GM04504 (cell line): ENCODE results near the gene SLC1A5.

Experiments
- DNase-seq: peaks from one replicate; pipeline ENCODE4 v3.0.0-alpha.2; 2012; ENCODE audit warnings: low read depth

SLC1A5 gene

GRCh38 chr19:46742926-46743480 is 45.4 kb downstream of the SLC1A5 start:
- no peak for DNase-seq

- no peak for DNase-seq
Measured at GRCh38 chr19:46741447-46741846, 46.9 kb downstream of the SLC1A5 start.

GRCh38 chr19:46739290-46739771 is 49.1 kb downstream of the SLC1A5 start:
- DNase-seq, result no peak

GRCh38 chr19:46737761-46738171 is 50.6 kb downstream of the SLC1A5 start:
- no peak for DNase-seq

GRCh38 chr19:46737298-46737654 is 51.1 kb downstream of the SLC1A5 start:
- no peak for DNase-seq

GRCh38 chr19:46736531-46737297 is 51.7 kb downstream of the SLC1A5 start:
- no peak for DNase-seq

GRCh38 chr19:46733690-46734292 is 54.6 kb downstream of the SLC1A5 start:
- DNase-seq, result no peak

GRCh38 chr19:46732966-46733689 is 55.3 kb downstream of the SLC1A5 start:
- DNase-seq, result no peak

- DNase-seq, result no peak
Measured at GRCh38 chr19:46732172-46732938, 56.0 kb downstream of the SLC1A5 start.

- no peak for DNase-seq
Measured at GRCh38 chr19:46731584-46731983, 56.8 kb downstream of the SLC1A5 start.

- DNase-seq, result peak; percentile 77
Measured at GRCh38 chr19:46731007-46731501, 57.3 kb downstream of the SLC1A5 start.

GRCh38 chr19:46730595-46730994 is 57.8 kb downstream of the SLC1A5 start:
- DNase-seq, result no peak

GRCh38 chr19:46730187-46730586 is 58.2 kb downstream of the SLC1A5 start:
- DNase-seq, result no peak

GRCh38 chr19:46729696-46730095 is 58.7 kb downstream of the SLC1A5 start:
- no peak for DNase-seq

GRCh38 chr19:46728693-46729339 is 59.6 kb downstream of the SLC1A5 start:
- DNase-seq, result no peak

GRCh38 chr19:46728208-46728607 is 60.2 kb downstream of the SLC1A5 start:
- no peak for DNase-seq

- no peak for DNase-seq
Measured at GRCh38 chr19:46727757-46728156, 60.6 kb downstream of the SLC1A5 start.

GRCh38 chr19:46726971-46727501 is 61.4 kb downstream of the SLC1A5 start:
- DNase-seq, result no peak

GRCh38 chr19:46726551-46726950 is 61.8 kb downstream of the SLC1A5 start:
- no peak for DNase-seq

GRCh38 chr19:46725859-46726393 is 62.5 kb downstream of the SLC1A5 start:
- DNase-seq, result no peak
